Stromal cell of bone marrow (primary cell): ENCODE results near the gene FOXR2.

ENCODE experiments used
- DNase-seq: peaks from one replicate; pipeline ENCODE4 v3.0.0-alpha.2; 2012; ENCODE audit warnings: low read depth

Gene FOXR2

DNA sequence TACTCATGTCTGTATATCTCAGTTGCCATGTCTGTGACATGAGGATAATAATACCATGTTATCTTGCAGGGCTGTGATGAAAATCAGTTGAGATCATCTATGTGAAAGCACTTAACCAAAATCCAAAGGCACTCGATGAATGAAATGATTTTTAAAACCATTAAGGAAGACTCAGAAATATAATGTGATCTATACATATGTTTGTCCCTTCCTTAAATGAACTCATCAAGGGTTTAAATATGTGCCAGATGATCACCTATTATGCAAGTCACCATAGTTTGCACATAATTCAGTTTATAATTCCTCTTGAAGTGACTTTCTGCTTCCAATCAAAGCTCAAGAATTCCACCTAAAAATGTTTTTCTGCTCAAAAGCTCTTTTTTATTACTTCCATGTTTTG lies at the start of gene FOXR2:
Gene FOXR2, plus strand, starts transcription at position 301 of the 400 bp plus-strand sequence. CDS start 312 bp downstream, outside the sequence.
- DNase-seq: no peak

DNA sequence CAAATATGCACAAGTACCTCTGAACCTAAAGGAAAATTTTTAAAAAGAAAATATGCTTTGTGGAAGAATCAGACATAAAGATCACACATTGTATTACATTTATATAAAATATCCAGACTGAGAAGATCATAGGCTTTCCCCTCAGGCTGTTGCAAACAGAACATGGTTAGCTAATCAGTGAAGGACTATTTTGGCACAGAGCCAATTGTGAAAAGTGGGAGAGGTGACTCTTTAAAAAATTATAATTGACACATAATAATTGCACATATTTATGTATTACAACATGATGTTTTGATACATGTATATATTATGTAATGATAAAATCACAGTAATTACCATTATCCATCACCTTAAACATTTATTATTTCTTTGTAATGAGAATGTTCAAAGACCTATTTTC lies 44.1 kb upstream of the FOXR2 start:
- DNase-seq: no peak

GRCh38 chrX:55582447-55582846 lies 40.8 kb upstream of the FOXR2 start:
- no peak for DNase-seq

- no peak for DNase-seq
Observed at GRCh38 chrX:55593296-55593695, 29.9 kb upstream of the FOXR2 start.

DNA sequence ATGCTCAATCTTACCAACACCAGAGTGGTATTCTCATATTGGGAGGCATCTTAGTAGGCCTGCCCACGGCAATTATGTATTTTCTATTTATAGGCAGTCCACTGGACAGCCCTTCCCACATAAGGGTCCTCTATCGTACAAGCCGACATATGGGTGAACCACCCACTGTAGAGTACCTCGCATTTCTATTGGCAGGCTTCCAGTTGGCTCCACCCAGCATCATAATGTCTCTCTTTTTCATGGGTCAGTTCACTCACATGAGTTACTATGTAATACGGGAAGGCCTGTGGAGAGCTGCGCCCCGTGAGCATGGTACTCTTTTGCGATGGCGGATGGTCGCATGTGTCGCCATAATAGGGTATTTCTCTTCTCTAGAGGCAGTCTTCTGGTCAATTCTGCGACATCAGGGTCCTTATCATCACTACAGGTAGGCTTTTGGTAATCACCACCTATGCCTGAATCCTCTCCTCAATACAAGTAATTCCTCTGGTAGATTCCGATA lies 29.4 kb upstream of the FOXR2 start:
- no peak for DNase-seq

DNA sequence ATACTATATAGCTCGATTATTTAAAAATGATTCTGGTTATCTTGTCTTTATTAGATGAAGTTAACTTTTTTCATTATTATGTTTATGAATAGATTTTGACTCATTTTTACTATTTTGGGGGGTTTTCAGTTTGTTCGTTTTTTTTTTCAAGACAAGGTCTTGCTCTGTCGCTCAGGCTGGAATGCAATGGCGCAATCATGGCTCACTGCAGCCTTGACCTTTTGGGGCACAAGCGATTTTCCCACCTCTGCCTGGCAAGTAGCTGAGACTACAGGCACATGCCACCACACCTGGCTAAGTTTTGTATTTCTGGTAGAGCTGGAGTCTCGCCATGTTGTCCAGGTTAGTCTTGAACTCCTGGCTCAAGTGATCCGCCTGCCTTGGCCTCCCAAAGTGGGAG lies 24.9 kb upstream of the FOXR2 start:
- DNase-seq: no peak

DNA sequence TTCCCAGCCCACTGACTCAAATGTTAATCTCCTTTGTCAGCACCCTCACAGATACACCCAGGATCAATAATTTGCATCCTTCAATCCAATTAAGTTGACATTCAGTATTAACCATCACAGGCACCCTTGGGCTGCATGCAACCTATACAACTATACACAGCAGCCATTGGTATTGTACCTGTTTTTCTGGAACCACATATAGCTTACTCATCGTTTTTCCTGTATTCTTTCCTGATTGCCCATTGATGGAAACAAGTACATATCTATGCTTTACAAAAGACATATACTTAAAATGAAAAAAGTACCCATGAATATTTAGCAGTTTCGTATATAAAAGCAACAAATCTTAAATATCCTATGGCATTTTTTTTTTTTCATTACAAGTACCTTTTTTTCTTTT lies 3.7 kb upstream of the FOXR2 start:
- DNase-seq: no peak

GRCh38 chrX:55624403-55624802 lies 1.2 kb downstream of the FOXR2 start:
- no peak for DNase-seq

- no peak for DNase-seq
Observed at GRCh38 chrX:55636109-55636508, 12.9 kb downstream of the FOXR2 start.

GRCh38 chrX:55638933-55639332 lies 15.7 kb downstream of the FOXR2 start:
- no peak for DNase-seq

DNA sequence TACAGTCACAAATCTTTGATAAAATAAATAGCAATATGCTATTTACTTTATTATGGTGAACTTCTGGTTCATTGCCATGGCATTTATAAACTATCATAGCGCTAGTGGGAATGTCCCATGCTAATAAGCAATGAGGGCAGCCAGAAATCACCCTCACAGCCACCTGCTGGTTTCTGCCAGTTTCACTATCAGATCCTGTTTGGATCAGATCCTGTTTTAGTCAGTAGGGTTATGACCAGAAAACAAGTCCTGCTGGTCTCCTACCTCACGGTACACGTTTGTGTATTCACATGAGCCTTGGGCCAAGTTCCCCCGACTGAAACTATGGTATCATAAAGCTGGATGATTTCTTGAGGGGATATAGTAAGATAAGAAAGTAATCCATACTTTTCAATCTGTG lies 17.7 kb downstream of the FOXR2 start:
- no peak for DNase-seq

GRCh38 chrX:55648434-55648833 lies 25.2 kb downstream of the FOXR2 start:
- no peak for DNase-seq

DNA sequence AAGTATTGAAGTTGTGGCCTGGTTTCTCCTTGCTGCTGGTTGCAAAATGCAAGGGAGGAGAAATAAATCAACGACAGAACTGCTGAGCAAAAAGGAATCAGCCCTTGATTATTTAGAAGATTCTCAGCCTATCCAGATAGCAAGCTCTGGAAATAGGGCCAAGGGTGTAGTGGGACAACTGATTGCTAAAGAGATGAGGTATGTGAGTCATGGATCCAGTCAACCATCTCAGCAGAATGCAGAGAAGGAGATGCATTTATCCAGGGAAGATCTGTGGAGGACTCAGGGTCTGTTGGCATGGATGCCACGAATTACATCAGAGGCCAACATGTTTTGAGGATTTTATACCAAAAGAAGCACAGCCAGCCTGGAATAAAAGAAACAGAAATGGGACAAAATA lies 36.7 kb downstream of the FOXR2 start:
- DNase-seq: no peak

DNA sequence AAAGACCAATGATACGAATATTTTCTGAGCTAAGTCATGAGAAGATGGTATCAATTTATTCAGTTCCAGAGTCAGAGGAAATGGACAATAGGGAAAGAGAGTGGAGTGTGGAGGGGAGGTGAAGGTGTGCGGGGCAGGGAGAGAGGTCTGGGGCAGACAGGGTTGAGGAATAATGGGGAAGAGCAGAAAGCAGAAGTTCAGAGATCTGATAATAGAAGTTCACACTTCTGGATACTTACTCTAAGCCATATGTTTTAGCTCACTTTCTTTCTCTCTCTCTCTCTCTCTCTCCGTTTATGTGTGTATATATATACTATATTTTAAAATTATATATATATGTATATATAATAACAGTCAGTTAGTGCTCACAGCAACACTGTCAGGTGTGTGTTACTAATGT lies 40.4 kb downstream of the FOXR2 start:
- no peak for DNase-seq

DNA sequence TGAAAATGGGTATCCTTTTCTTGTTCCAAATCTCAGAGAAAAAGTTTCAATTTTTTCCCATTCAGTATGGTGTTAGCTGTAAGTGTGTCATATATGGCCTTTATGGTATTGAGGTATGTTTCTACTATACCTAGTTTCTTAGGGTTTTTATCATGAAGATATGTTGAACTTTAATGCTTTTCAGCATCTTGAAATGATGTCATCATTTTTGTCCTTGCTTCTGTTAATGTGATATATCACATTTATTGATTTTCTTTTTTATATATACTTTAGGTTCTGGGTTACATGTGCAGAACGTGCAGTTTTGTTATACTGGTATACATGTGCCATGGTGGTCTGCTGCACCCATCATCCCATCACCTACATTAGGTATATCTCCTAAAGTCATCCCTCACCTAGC lies 44.9 kb downstream of the FOXR2 start:
- DNase-seq: no peak
